ENCODE measurements around the gene ARAF. TPM values are rescaled to one million over a fixed set of nuclear protein-coding genes. Genes with fewer than 3 reads are reported as not detected.

ARAF gene
- polyA plus RNA-seq, 1 experiment: 62.3 TPM

GRCh38 chrX:47576021-47576898, 15.3 kb downstream of the ARAF start:
- no peak for DNase-seq (ENCODE audit: low read depth)
- H3K27me3 ChIP-seq (ENCODE audit: control insufficient read depth, insufficient read depth, low read length): no peaks in the 10 kb centered on the region
- no peak overlapping the region for H3K4me3 ChIP-seq (ENCODE audit: low read depth, low read length)
- peaks cover 3% of the 10 kb centered on the region for H3K36me3 ChIP-seq (ENCODE audit: control insufficient read depth, insufficient read depth, low read length)
- ChIA-PET POLR2A (no interaction called here), CTCF (no interaction called here)
- TF ChIP-seq CTCF (IDR thresholded peaks at IDR 0.05; ENCODE audit: insufficient read depth, low read depth, low read length): no peak

- Histone ChIP-seq H3K27me3 (ENCODE audit: control insufficient read depth, insufficient read depth, low read length) (no peaks in the 10 kb centered on the region), H3K4me3 (ENCODE audit: low read depth, low read length) (no peak overlapping the region), H3K36me3 (ENCODE audit: control insufficient read depth, insufficient read depth, low read length) (no peaks in the 10 kb centered on the region)
- no peak for DNase-seq (ENCODE audit: low read depth)
- CTCF ChIA-PET: no interaction called here
- TF ChIP-seq CTCF (IDR thresholded peaks at IDR 0.05; ENCODE audit: insufficient read depth, low read depth, low read length): no peak
- POLR2A ChIA-PET: no interaction called here
Observed at GRCh38 chrX:47577424-47577823, 16.4 kb downstream of the ARAF start.

- CTCF ChIA-PET: no interaction called here
- DNase-seq (ENCODE audit: low read depth): no peak
- Histone ChIP-seq H3K36me3 (ENCODE audit: control insufficient read depth, insufficient read depth, low read length) (no peaks in the 10 kb centered on the region), H3K27me3 (ENCODE audit: control insufficient read depth, insufficient read depth, low read length) (no peaks in the 10 kb centered on the region), H3K4me3 (ENCODE audit: low read depth, low read length) (no peak overlapping the region)
- POLR2A ChIA-PET: no interaction called here
- no peak for TF ChIP-seq CTCF (IDR thresholded peaks at IDR 0.05; ENCODE audit: insufficient read depth, low read depth, low read length)
Observed at GRCh38 chrX:47577901-47578300, 16.9 kb downstream of the ARAF start.

- POLR2A ChIA-PET: no interaction called here
- Histone ChIP-seq H3K27me3 (ENCODE audit: control insufficient read depth, insufficient read depth, low read length) (no peaks in the 10 kb centered on the region), H3K4me3 (ENCODE audit: low read depth, low read length) (no peak overlapping the region), H3K36me3 (ENCODE audit: control insufficient read depth, insufficient read depth, low read length) (no peaks in the 10 kb centered on the region)
- CTCF ChIA-PET: no interaction called here
- TF ChIP-seq CTCF (IDR thresholded peaks at IDR 0.05; ENCODE audit: insufficient read depth, low read depth, low read length): no peak
- no peak for DNase-seq (ENCODE audit: low read depth)
Observed at GRCh38 chrX:47578692-47579091, 17.7 kb downstream of the ARAF start.

GRCh38 chrX:47579537-47579936, 18.5 kb downstream of the ARAF start:
- no peaks in the 10 kb centered on the region for H3K36me3 ChIP-seq (ENCODE audit: control insufficient read depth, insufficient read depth, low read length)
- ChIA-PET CTCF (no interaction called here), POLR2A (no interaction called here)
- no peak overlapping the region for H3K4me3 ChIP-seq (ENCODE audit: low read depth, low read length)
- TF ChIP-seq CTCF (IDR thresholded peaks at IDR 0.05; ENCODE audit: insufficient read depth, low read depth, low read length): no peak
- no peak for DNase-seq (ENCODE audit: low read depth)
- H3K27me3 ChIP-seq (ENCODE audit: control insufficient read depth, insufficient read depth, low read length): no peaks in the 10 kb centered on the region
